Measurements from ENCODE around the gene ADAMTS3. TPM values are rescaled to one million over a fixed set of nuclear protein-coding genes. Genes with fewer than 3 reads are reported as not detected.

The ADAMTS3 gene
- total and polyA plus RNA-seq, 2 donors (not counting 1 experiment from before 2014, with no cell fraction given) = not detected

DNA sequence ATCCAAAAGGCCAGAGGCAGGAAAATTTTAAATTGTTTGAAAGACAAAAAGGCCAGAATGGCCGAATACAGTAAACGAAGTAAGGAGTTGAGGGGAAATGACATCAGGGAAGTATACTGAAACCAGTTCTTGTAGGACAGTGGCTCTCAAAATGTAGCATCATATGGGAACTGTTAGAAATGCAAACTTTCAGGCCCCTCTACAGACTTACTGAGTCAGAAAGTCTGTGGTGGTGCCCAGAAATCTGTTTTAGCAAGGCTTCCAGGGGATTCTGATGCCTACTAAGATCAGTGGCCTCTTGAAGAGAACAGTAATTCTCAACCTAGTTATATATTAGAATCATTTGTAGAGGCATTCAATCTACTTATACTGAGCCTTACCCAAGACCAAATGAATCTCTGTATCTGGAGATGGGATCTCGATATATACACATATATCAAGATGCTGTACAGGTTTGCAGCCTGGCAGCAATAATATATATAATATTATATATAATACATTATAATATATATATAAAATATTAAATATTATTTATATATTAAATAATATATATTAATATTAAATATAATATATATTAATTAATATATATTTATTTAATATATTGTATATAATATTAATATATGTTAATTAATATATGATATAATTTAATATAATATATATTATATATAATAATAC is 39.7 kb downstream of the ADAMTS3 start:
- no peaks in the 10 kb centered on the region for H3K79me2 ChIP-seq (ENCODE audit: control insufficient read depth, insufficient read depth, low read length)
- H3K27ac ChIP-seq (ENCODE audit: low read length in 2 of 2) = no peak overlapping the region
- ChIA-PET CTCF (no interaction called here), POLR2A (no interaction called here)
- DNase-seq = no peak
- H3K4me2 ChIP-seq (replicated peaks; ENCODE audit: low read depth, low read length, poor library complexity, severe bottlenecking) = no peak overlapping the region
- H4K20me1 ChIP-seq (ENCODE audit: control insufficient read depth, insufficient read depth, low read length, poor library complexity, severe bottlenecking) = no peaks in the 10 kb centered on the region
- no peaks in the 10 kb centered on the region for H3K4me1 ChIP-seq (ENCODE audit: control insufficient read depth in 2 of 2, insufficient read depth in 2 of 2, low read length in 2 of 2)
- no peak overlapping the region for H3K4me3 ChIP-seq (ENCODE audit: control extremely low read depth in 1 of 5, extremely low read depth in 1 of 5, insufficient read depth in 1 of 5, low read depth in 2 of 5, low read length in 4 of 5)
- no peak overlapping the region for H3K9ac ChIP-seq (ENCODE audit: low read length)
- no peak overlapping the region for H3K27ac Mint-ChIP-seq
- ATAC-seq (ENCODE audit: low read depth) = no peak
- TF ChIP-seq, protein P1, sequence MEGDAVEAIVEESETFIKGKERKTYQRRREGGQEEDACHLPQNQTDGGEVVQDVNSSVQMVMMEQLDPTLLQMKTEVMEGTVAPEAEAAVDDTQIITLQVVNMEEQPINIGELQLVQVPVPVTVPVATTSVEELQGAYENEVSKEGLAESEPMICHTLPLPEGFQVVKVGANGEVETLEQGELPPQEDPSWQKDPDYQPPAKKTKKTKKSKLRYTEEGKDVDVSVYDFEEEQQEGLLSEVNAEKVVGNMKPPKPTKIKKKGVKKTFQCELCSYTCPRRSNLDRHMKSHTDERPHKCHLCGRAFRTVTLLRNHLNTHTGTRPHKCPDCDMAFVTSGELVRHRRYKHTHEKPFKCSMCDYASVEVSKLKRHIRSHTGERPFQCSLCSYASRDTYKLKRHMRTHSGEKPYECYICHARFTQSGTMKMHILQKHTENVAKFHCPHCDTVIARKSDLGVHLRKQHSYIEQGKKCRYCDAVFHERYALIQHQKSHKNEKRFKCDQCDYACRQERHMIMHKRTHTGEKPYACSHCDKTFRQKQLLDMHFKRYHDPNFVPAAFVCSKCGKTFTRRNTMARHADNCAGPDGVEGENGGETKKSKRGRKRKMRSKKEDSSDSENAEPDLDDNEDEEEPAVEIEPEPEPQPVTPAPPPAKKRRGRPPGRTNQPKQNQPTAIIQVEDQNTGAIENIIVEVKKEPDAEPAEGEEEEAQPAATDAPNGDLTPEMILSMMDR (IDR thresholded peaks at IDR 0.05) = no peak
- no peak for TF ChIP-seq EZH2 (IDR thresholded peaks at IDR 0.05; ENCODE audit: borderline replicate concordance, insufficient read depth, low read depth, low read length, poor library complexity, severe bottlenecking)
- H3K4me1 Mint-ChIP-seq = no peaks in the 10 kb centered on the region
- intact Hi-C loops (cut with micrococcal nuclease) = no loop called here
- no CpG with 5 or more reads among the region's 3 CpGs for WGBS (ENCODE audit: insufficient coverage)
- no peaks in the 10 kb centered on the region for H3K9me3 ChIP-seq (ENCODE audit: control extremely low read depth in 1 of 3, control insufficient read depth in 2 of 3, insufficient read depth in 1 of 3, low read length in 2 of 3)
- H3K9me3 Mint-ChIP-seq (ENCODE audit: insufficient read depth) = no peaks in the 10 kb centered on the region
- H3K4me3 Mint-ChIP-seq = no peak overlapping the region
- no peaks in the 10 kb centered on the region for H3K27me3 Mint-ChIP-seq
- H3K27me3 ChIP-seq (replicated peaks in 1 of 4; ENCODE audit: control extremely low read depth in 1 of 4, control insufficient read depth in 3 of 4, insufficient read depth in 4 of 4, low read length in 3 of 4) = no peaks in the 10 kb centered on the region
- no peaks in the 10 kb centered on the region for H3K36me3 ChIP-seq (replicated peaks in 1 of 2; ENCODE audit: control extremely low read depth in 1 of 2, control insufficient read depth in 1 of 2, extremely low read depth in 1 of 2, insufficient read depth in 2 of 2, low read length in 1 of 2)
- no peak overlapping the region for H2AFZ ChIP-seq (ENCODE audit: insufficient read depth, low read depth, low read length, poor library complexity, severe bottlenecking)

DNA sequence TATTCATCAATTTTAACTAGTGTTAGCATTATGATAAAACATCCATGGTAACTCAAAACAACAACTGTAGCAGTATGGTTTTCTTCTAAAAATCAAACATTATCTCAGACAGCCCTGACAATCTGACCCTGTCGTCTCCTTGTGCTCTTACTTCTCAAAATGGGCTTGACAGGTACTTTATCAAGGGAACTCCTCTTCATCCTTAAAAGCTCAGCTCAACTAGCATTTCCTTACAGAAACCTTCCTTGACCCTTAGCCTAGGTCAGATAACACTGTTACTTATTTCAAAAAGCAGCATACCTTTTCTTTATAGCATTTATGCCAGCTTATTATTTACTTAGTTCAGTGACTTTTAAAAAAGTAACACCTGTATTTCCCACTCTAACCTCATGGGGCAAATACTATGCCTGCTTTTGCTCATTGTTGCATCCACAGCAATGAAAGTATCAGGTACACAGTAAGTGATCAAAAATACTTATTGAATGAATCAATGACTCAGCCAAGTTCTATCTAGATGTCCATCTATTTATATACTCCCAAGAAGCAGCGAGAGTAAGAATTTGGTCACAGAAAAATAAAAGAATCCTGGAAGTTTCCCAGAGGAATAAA is 41.9 kb downstream of the ADAMTS3 start:
- Mint-ChIP-seq H3K27ac (no peak overlapping the region), H3K4me3 (no peak overlapping the region), H3K9me3 (ENCODE audit: insufficient read depth) (no peaks in the 10 kb centered on the region), H3K4me1 (no peaks in the 10 kb centered on the region), H3K27me3 (no peaks in the 10 kb centered on the region)
- TF ChIP-seq, protein P1 (IDR thresholded peaks at IDR 0.05) = no peak
- no peak for TF ChIP-seq EZH2 (IDR thresholded peaks at IDR 0.05; ENCODE audit: borderline replicate concordance, insufficient read depth, low read depth, low read length, poor library complexity, severe bottlenecking)
- Histone ChIP-seq H3K9ac (ENCODE audit: low read length) (no peak overlapping the region), H2AFZ (ENCODE audit: insufficient read depth, low read depth, low read length, poor library complexity, severe bottlenecking) (no peak overlapping the region), H3K36me3 (replicated peaks in 1 of 2; ENCODE audit: control extremely low read depth in 1 of 2, control insufficient read depth in 1 of 2, extremely low read depth in 1 of 2, insufficient read depth in 2 of 2, low read length in 1 of 2) (no peaks in the 10 kb centered on the region), H3K4me3 (ENCODE audit: control extremely low read depth in 1 of 5, extremely low read depth in 1 of 5, insufficient read depth in 1 of 5, low read depth in 2 of 5, low read length in 4 of 5) (no peak overlapping the region), H3K79me2 (ENCODE audit: control insufficient read depth, insufficient read depth, low read length) (no peaks in the 10 kb centered on the region), H3K9me3 (ENCODE audit: control extremely low read depth in 1 of 3, control insufficient read depth in 2 of 3, insufficient read depth in 1 of 3, low read length in 2 of 3) (no peaks in the 10 kb centered on the region), H3K4me2 (replicated peaks; ENCODE audit: low read depth, low read length, poor library complexity, severe bottlenecking) (no peak overlapping the region), H3K27me3 (replicated peaks in 1 of 4; ENCODE audit: control extremely low read depth in 1 of 4, control insufficient read depth in 3 of 4, insufficient read depth in 4 of 4, low read length in 3 of 4) (no peaks in the 10 kb centered on the region), H3K4me1 (ENCODE audit: control insufficient read depth in 2 of 2, insufficient read depth in 2 of 2, low read length in 2 of 2) (no peaks in the 10 kb centered on the region), H3K27ac (ENCODE audit: low read length in 2 of 2) (no peak overlapping the region), H4K20me1 (ENCODE audit: control insufficient read depth, insufficient read depth, low read length, poor library complexity, severe bottlenecking) (no peaks in the 10 kb centered on the region)
- CTCF ChIA-PET = no interaction called here
- POLR2A ChIA-PET = no interaction called here
- 88% methylated on average over 1 of the region's 2 CpGs for WGBS (ENCODE audit: insufficient coverage)
- intact Hi-C loops (cut with micrococcal nuclease) = no loop called here
- DNase-seq (no peak), ATAC-seq (ENCODE audit: low read depth) (no peak)
